MM.1S (cell line): ENCODE measurements around the gene HRK.

Experiments
- CTCF ChIP-seq: fragments of 300-600 bp; sonication (generic); IDR thresholded peaks from 2 replicates; pipeline ENCODE4 v1.5.1; 2016; ENCODE audit warnings: antibody characterized with exemption, low read length, mixed read lengths
- EZH2 ChIP-seq: fragments of 300-600 bp; sonication (generic); optimal IDR thresholded peaks from 2 replicates; pipeline ENCODE3; 2017; ENCODE audit warnings: low read depth, mild to moderate bottlenecking, antibody characterized with exemption, low read length, mixed read lengths

- TF ChIP-seq CTCF (no peak), EZH2 (no peak)
Observed at GRCh38 chr12:116910645-116911451, 29.6 kb upstream of the HRK start, which contains the start of gene FBXW8.
